HG03460 (cell line): ENCODE results near the gene TRIM67.

ENCODE experiments used
- ATAC-seq: cut with Tn5 transposase; IDR thresholded peaks from one replicate; pipeline ENCODE4 v1.9.1; 2021; ENCODE audit not compliant: unreplicated experiment

The TRIM67 gene

GRCh38 chr1:231183639-231184590 lies 22.1 kb downstream of the TRIM67 start:
- ATAC-seq = no peak

GRCh38 chr1:231184891-231185290 lies 23.0 kb downstream of the TRIM67 start:
- ATAC-seq = no peak

- ATAC-seq = no peak
Observed at GRCh38 chr1:231185391-231185790, 23.5 kb downstream of the TRIM67 start.

- no peak for ATAC-seq
Observed at GRCh38 chr1:231186356-231187115, 24.7 kb downstream of the TRIM67 start.

- no peak for ATAC-seq
Observed at GRCh38 chr1:231187571-231187970, 25.7 kb downstream of the TRIM67 start.

- no peak for ATAC-seq
Observed at GRCh38 chr1:231188072-231188471, 26.2 kb downstream of the TRIM67 start.

- no peak for ATAC-seq
Observed at GRCh38 chr1:231188768-231189167, 26.9 kb downstream of the TRIM67 start.

- ATAC-seq = no peak
Observed at GRCh38 chr1:231189683-231190270, 27.9 kb downstream of the TRIM67 start.

- ATAC-seq = no peak
Observed at GRCh38 chr1:231190456-231190855, 28.6 kb downstream of the TRIM67 start.

- no peak for ATAC-seq
Observed at GRCh38 chr1:231192620-231193163, 30.8 kb downstream of the TRIM67 start.

- no peak for ATAC-seq
Observed at GRCh38 chr1:231193710-231194340, 32.0 kb downstream of the TRIM67 start.

- no peak for ATAC-seq
Observed at GRCh38 chr1:231194476-231194842, 32.6 kb downstream of the TRIM67 start.

GRCh38 chr1:231194843-231195516 lies 33.1 kb downstream of the TRIM67 start:
- ATAC-seq = no peak

- ATAC-seq = no peak
Observed at GRCh38 chr1:231196307-231196706, 34.4 kb downstream of the TRIM67 start.

GRCh38 chr1:231196728-231197127 lies 34.9 kb downstream of the TRIM67 start:
- no peak for ATAC-seq

- no peak for ATAC-seq
Observed at GRCh38 chr1:231199868-231200267, 38.0 kb downstream of the TRIM67 start.

- no peak for ATAC-seq
Observed at GRCh38 chr1:231200388-231201031, 38.7 kb downstream of the TRIM67 start.

GRCh38 chr1:231201375-231201978 lies 39.6 kb downstream of the TRIM67 start:
- no peak for ATAC-seq

GRCh38 chr1:231201979-231202633 lies 40.2 kb downstream of the TRIM67 start:
- no peak for ATAC-seq
